Stimulated activated naive CD8-positive, alpha-beta T cell treated with anti-CD3 and anti-CD28 coated beads, Interleukin-15, Interleukin-2, amounts not matched to agents 100 ng/mL and 50 ng/mL, for 24 hours (primary cell): ENCODE measurements around the gene CISTR.
"Not testable (repeated sequence)": the region's sequence is repeated elsewhere in the genome, so short reads cannot be mapped to it uniquely, and the experiment has no call there.

Experiments
- H3K27ac Mint-ChIP-seq: one replicate; pipeline ENCODE4 v1.8.0; 2021; ENCODE audit warnings: mild to moderate bottlenecking, mixed read lengths
- H3K27me3 Mint-ChIP-seq: one replicate; pipeline ENCODE4 v1.8.0; 2021; ENCODE audit warnings: mixed read lengths
- H3K36me3 Mint-ChIP-seq: one replicate; pipeline ENCODE4 v1.8.0; 2021; ENCODE audit warnings: low read depth, mixed read lengths
- H3K4me1 Mint-ChIP-seq: one replicate; pipeline ENCODE4 v1.8.0; 2021; ENCODE audit warnings: low read depth, mixed read lengths
- H3K4me3 Mint-ChIP-seq: one replicate; pipeline ENCODE4 v1.8.0; 2021; ENCODE audit warnings: mild to moderate bottlenecking, mixed read lengths
- H3K9me3 Mint-ChIP-seq: one replicate; pipeline ENCODE4 v1.8.0; 2021; ENCODE audit warnings: mixed read lengths

The CISTR gene

DNA sequence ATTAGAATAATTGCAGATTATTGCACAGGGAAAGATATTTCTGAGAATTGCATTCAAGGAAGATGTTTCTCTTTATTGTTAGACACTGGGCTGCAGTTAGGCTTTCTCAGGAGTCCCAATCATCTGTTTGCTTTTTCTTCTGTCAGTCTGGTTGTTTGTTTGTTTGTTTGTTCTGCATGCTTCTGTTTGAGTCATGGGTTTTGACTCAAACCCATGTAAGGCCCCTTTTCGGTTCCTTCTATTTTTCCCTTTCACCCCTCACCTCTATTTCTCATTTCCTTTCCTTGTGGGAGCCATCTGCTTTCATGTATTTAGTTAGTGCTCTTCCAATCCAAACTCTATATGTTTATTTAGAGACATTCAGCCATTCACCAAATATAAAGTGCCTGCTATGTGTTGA, 25.1 kb upstream of the CISTR start:
- Mint-ChIP-seq H3K9me3 (no peaks in the 10 kb centered on the region), H3K4me3 (no peak overlapping the region), H3K27ac (no peak overlapping the region), H3K27me3 (peaks cover 42% of the 10 kb centered on the region), H3K36me3 (no peaks in the 10 kb centered on the region), H3K4me1 (no peaks in the 10 kb centered on the region)

DNA sequence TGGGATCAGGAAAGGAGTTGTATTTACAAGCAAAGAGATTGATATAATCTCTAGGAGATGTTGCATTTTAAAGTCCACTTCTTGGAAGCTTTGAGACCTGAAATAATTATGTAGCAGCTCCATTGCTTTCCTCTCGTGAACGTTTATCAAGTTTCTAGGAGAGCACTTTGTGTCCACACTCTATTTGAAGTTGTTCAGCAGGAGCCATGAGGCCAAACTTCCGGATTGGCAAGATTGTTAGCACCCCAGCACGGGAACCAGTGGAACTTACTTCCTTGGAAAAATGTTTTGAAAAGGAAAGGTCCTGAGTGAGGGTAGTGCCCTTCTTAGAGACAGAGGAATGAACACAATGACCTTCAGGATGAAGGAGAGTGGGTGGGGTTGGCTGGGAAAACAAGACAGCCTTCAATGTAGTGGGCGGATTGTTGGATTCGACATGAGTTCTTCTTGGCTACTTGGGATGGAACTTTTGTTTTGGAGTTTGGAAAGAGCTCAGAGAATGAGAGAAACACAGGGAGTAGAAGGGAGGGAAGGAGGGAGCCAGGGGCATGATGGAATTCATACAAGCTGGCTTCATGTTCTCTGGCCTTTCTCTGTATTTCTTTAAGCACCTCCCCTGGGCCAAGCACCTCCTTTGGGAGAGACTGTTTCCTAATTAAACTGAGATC, 23.8 kb upstream of the CISTR start:
- Mint-ChIP-seq H3K27ac (no peak overlapping the region), H3K4me3 (no peak overlapping the region), H3K27me3 (peaks cover 35% of the 10 kb centered on the region), H3K4me1 (no peaks in the 10 kb centered on the region), H3K36me3 (no peaks in the 10 kb centered on the region), H3K9me3 (no peaks in the 10 kb centered on the region)

DNA sequence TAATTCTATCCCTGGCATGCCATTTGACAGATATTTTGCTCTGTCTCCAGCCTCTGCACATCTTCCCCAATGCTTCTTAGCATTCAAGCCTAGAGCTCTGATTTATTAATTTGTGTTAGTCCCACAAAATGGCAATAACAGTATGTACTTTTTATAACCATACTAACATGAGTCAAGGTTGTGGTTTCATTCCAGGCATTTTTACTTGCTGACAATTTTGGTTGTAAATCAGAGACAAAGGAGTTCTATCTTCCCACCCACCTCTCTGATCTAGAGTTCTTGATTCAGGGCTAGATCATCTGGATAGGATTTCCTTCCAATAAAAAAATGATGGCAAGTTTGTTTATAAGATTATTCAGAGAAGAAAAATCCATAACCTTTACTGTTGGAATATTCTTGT, 18.5 kb upstream of the CISTR start:
- H3K27me3 Mint-ChIP-seq: peaks cover 56% of the 10 kb centered on the region
- no peak overlapping the region for H3K27ac Mint-ChIP-seq
- H3K9me3 Mint-ChIP-seq: no peaks in the 10 kb centered on the region
- H3K4me3 Mint-ChIP-seq: no peak overlapping the region
- no peaks in the 10 kb centered on the region for H3K4me1 Mint-ChIP-seq
- H3K36me3 Mint-ChIP-seq: no peaks in the 10 kb centered on the region

DNA sequence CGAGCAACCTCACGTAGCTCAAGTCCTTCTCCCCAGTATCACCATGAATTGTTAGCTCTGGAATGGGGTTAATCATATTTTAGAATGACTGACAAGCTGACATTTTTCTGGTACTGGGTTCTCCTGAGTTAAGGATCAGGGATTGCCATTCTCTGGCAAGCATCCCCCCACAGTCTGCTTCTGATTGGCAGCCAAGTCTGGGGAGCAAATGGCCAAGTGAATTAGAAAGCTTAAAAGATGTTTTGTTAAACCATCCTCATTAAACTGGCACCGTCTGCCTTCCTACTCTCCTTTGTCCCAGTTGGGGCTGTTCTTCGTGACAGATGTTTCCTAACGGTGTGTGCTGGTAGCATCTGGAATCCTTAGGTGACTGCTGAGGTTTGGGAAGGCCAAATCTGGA, 17.2 kb upstream of the CISTR start:
- Mint-ChIP-seq H3K9me3 (no peaks in the 10 kb centered on the region), H3K36me3 (no peaks in the 10 kb centered on the region), H3K4me3 (no peak overlapping the region)

DNA sequence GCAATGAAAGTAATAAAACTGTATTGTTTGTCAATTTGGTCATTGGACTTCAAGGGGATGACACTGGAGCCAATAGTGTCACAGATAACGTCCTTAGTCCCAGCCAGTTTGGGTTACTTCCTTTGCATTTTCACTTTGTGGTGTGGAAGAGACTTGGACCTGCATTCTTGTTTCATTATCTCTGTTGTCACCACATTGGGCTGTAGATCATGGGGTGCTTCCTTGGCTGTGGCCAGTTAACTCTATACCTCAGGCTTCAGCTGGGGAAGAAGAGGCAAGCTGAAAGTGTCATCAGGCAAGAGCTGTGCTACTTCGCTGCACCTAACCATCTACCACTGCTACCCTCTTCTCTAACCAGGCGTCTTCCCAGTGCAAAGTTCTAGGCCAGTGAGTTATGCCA, 15.1 kb upstream of the CISTR start:
- H3K36me3 Mint-ChIP-seq: no peaks in the 10 kb centered on the region
- H3K4me3 Mint-ChIP-seq: no peak overlapping the region
- no peaks in the 10 kb centered on the region for H3K4me1 Mint-ChIP-seq
- no peak overlapping the region for H3K27ac Mint-ChIP-seq
- H3K9me3 Mint-ChIP-seq: no peaks in the 10 kb centered on the region
- H3K27me3 Mint-ChIP-seq: peaks cover 67% of the 10 kb centered on the region

More for the DNA sequence above, 17.2 kb upstream of the CISTR start:
- H3K27ac Mint-ChIP-seq: no peak overlapping the region
- H3K27me3 Mint-ChIP-seq: peaks cover 63% of the 10 kb centered on the region
- no peaks in the 10 kb centered on the region for H3K4me1 Mint-ChIP-seq

DNA sequence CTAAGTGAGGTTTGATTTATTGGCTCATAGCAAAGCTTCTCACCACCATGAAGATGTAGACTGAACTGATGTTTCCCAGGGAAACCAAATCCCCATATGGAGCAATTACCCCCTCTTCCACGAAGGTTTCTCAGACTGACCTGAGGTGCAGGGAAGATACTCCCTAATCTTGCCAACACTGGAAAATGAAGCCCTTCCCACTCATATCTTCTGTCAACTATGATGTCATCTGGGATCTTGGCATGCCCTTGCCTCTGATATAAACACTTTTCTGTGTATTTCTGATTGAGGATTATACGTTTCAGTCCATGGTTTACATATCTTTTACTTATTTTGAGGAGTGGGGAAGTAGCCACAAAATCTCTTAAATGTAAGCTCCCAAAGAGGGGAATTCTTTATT, 14.1 kb upstream of the CISTR start:
- Mint-ChIP-seq H3K36me3 (no peaks in the 10 kb centered on the region), H3K9me3 (no peaks in the 10 kb centered on the region), H3K27ac (no peak overlapping the region), H3K27me3 (peaks cover 66% of the 10 kb centered on the region), H3K4me1 (no peaks in the 10 kb centered on the region), H3K4me3 (no peak overlapping the region)

DNA sequence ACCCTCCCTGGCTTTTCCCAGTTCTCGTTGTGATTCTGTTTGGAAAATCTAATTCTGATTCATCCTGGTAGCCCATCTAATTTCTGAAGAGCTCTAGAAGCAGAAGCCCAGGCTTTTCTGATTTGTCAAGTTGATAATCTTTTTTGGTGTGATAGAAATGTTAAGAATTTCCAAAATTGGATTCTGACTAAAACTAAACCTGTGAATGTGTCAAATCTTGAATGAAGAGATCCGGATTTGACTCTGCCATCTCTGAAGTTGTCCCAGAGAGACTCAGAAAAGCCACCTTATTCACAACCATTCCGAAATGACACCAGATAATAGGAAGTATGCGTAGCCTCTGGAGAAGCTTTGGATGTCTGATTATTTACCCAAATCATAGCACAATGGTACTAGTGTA, 12.8 kb upstream of the CISTR start:
- Mint-ChIP-seq H3K36me3 (no peaks in the 10 kb centered on the region), H3K27me3 (peaks cover 69% of the 10 kb centered on the region), H3K4me1 (no peaks in the 10 kb centered on the region), H3K4me3 (no peak overlapping the region), H3K9me3 (no peaks in the 10 kb centered on the region), H3K27ac (no peak overlapping the region)

DNA sequence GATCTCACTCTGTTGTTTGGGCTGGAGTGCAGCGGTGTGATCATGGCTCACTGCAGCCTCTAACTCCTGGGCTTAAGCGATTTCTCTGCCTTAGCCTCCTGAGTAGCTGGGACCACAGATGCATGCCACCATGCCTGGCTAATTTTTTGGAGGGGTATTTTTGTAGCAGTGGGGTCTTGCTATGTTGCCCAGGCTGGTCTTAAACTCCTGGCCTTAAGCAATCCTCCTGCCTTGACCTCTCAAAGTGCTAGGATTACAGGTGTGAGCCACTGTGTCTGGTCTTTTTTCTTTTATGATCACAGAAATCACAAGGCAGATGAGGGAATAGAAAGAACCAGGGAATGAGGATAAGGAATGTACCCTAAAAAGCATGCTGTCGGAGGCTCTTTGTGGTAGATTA, 11.0 kb upstream of the CISTR start:
- H3K27me3 Mint-ChIP-seq: peaks cover 78% of the 10 kb centered on the region
- H3K4me3 Mint-ChIP-seq, H3K9me3 Mint-ChIP-seq, H3K4me1 Mint-ChIP-seq, H3K27ac Mint-ChIP-seq, H3K36me3 Mint-ChIP-seq: not testable (repeated sequence)

DNA sequence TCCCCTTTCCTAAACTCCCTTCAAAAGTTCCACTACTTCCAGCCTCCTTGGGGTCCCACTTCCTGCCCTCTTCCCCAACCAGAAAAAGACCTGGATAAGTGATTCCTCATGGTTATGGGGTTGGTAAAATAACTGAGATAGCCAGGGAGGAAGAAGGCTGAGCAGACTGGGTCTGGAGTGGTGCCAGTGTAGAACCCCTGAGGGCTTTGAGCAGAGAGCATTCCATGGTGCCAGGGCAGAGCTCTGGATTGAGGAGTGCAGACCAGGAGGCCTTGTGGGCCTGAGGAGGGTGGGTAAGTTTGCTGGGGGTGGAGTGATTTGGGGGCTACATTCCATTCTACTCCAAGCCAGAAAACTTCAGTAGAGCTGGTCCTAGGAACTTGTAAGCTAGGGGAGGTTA, 9.5 kb upstream of the CISTR start:
- Mint-ChIP-seq H3K27me3 (peaks cover 65% of the 10 kb centered on the region), H3K36me3 (no peaks in the 10 kb centered on the region), H3K4me1 (peaks cover 9% of the 10 kb centered on the region), H3K27ac (no peak overlapping the region), H3K9me3 (no peaks in the 10 kb centered on the region), H3K4me3 (no peak overlapping the region)

DNA sequence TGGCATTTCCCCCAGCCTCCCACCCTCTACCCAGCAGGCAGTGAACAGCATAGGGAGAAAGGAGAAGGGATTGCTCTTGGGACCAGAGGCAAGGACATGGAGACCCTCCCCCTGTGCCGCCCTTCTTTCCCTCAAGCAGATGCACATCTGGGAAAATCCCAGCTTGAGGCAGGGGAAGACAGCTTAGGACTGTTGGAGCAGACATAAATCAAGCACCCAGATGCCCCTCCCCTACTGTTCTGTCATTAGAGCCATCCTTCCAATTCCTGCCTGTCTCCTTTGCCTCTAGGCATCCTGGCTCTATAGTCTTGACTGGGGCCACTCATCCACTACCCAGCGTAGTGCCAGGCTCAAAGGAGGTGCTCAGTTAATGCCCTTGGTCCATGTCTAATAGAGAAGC, 7.5 kb upstream of the CISTR start:
- H3K4me1 Mint-ChIP-seq: peaks cover 16% of the 10 kb centered on the region
- H3K27me3 Mint-ChIP-seq: peaks cover 47% of the 10 kb centered on the region
- no peak overlapping the region for H3K27ac Mint-ChIP-seq
- no peaks in the 10 kb centered on the region for H3K36me3 Mint-ChIP-seq
- H3K4me3 Mint-ChIP-seq: no peak overlapping the region
- H3K9me3 Mint-ChIP-seq: no peaks in the 10 kb centered on the region

DNA sequence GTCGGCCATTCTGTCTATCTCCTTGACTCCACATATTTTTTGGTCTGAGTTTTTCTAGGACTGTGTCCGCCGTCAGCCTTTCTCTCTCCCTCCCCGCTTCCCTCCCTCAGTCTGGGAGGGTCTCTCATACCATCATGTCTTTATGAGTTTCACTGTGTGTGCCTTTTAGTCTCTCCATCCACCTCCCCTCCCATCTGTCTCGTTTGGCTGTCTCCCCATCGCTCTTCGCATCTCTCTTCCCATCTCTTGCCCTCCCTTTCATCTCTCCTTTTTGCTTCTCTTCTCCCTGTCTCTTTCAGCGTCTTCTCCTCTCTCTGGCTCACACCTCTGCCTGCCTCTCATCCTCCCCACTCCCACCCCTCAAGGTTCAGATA, 6.9 kb upstream of the CISTR start:
- H3K27me3 Mint-ChIP-seq: peaks cover 45% of the 10 kb centered on the region
- H3K4me1 Mint-ChIP-seq: peaks cover 16% of the 10 kb centered on the region
- no peaks in the 10 kb centered on the region for H3K36me3 Mint-ChIP-seq
- H3K4me3 Mint-ChIP-seq: no peak overlapping the region
- no peak overlapping the region for H3K27ac Mint-ChIP-seq
- no peaks in the 10 kb centered on the region for H3K9me3 Mint-ChIP-seq

DNA sequence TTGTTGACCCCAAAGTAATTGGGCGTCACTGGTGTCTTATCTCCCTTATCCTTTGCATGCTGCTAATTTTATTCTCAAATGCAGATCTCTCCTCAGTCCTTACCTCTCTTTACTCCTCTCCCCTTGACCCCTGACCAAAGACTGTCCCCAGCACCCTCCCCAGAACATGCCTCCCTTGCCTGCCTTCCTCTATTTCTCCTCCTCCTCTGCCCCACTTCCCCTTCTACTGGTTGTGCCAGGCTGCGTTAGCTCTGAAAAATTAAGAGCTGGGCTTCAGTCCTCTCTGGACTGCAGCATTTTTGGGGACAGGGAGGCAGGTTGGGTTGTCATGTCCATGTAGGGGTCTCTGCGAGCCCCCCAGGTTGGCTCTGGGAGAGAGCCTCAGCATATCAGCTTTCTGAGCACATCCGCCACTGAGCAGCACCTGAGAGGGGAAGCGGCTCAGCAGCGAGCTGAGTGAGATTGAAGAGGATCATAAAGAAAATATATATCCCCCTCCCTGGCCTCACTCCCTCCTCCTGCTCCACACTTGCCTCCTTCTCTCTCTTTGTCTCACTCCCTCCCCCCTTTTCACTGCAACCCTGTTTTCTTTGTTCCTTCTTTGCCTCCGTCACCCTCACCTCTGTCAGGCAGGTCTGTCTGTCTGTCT, 6.4 kb upstream of the CISTR start:
- Mint-ChIP-seq H3K27ac (no peak overlapping the region), H3K36me3 (no peaks in the 10 kb centered on the region), H3K27me3 (peaks cover 40% of the 10 kb centered on the region), H3K4me3 (no peak overlapping the region), H3K4me1 (peaks cover 16% of the 10 kb centered on the region), H3K9me3 (no peaks in the 10 kb centered on the region)

DNA sequence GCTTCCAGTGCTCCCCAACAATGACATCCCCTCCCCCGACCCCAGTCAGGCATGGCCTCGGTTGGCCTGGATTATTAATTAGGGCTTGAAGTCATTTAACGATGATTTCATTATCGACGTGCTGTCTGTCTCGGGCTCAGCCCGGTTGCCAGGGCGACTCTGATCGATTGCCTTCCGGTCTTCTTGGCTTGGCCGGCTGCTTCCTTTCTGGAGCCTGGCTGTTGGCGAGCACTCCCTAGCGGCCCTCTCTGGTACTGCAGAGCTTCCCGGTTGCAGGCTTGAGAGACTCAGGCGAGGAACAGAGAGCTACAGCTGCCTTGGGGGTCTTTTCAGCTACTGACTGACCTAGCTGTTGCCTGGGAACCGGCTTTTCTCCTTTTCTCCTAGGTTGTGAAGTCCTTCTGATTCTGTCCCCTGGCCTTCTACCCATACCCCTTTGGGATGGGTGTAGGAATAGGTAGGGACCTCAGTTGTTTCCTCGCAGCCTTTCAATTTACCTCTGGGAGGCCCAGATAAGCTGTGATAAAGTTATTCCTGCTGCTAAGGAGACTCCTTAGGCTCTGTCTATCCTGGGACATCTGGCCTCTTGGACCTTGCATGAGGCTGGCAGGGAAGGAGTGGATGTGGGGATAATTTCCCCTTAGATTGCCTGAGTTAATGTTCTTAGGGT, 5.5 kb upstream of the CISTR start:
- Mint-ChIP-seq H3K4me3 (peak overlapping the region; percentile 38), H3K9me3 (no peaks in the 10 kb centered on the region), H3K36me3 (no peaks in the 10 kb centered on the region)

DNA sequence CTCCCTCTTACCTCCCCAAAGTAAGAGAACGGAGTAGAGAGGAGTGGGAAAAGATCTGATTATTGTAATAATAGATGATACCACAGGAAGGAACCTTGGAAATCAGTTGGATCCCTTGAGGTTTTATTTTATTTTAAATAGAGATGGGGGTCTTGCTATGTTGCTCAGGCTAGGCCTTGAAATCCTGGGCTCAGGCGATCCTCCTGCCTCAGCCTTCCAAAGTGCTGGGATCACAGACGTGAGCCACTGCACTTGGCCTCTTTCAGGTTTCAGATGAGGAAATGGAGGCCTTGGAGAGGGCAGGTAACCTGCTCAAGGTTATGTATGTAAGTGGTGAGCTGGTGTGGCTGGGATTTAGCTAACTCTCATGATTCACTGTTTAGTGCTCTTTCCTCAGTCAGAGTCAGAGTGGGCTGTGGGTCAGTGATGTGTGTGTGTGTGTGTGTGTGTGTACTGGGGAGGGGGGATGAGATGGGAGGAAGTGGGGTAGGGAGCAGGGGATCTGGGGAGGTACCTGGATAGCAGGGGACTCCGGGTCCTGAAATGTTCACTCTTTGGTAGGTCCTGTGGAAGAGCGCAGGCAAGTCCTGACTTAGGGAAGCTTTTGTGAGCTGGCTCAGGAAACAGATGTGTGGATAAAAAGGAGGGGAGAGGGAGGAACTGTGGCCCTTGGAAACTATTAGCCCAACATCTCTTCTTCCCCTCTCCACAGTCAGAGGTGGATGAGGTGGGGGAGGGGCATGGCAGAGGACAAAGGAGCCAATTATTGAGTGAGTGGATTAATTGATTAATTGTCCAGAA, 4.7 kb upstream of the CISTR start:
- H3K9me3 Mint-ChIP-seq: no peaks in the 10 kb centered on the region
- peak overlapping the region; percentile 38 for H3K4me3 Mint-ChIP-seq
- peaks cover 16% of the 10 kb centered on the region for H3K4me1 Mint-ChIP-seq
- no peak overlapping the region for H3K27ac Mint-ChIP-seq
- H3K27me3 Mint-ChIP-seq: peaks cover 32% of the 10 kb centered on the region
- H3K36me3 Mint-ChIP-seq: no peaks in the 10 kb centered on the region

More for the DNA sequence above, 5.5 kb upstream of the CISTR start:
- H3K27ac Mint-ChIP-seq: peak overlapping the region; percentile 51
- H3K27me3 Mint-ChIP-seq: peaks cover 33% of the 10 kb centered on the region
- peaks cover 16% of the 10 kb centered on the region for H3K4me1 Mint-ChIP-seq

DNA sequence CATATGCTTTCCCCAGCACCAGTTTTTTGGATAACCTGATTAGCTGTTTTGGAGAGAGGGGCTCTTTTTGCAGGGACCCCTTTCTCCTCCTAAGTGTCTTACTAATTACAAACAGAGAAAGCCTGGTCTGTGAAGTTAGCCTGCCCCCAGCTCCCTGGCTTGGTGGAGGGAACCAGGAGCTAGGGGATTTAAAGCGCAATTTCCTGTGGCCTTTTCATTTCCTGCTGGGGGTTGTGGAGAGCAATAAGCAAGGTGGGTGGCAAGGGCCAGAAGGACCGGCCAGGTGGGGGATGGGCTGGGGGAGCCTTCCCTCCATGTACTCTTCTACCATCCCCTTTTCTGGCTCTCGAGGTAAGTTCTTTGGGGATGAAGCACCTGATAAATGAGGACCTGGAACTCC, 4.1 kb upstream of the CISTR start:
- Mint-ChIP-seq H3K9me3 (no peaks in the 10 kb centered on the region), H3K27me3 (peaks cover 29% of the 10 kb centered on the region), H3K4me1 (peaks cover 16% of the 10 kb centered on the region), H3K36me3 (no peaks in the 10 kb centered on the region), H3K27ac (no peak overlapping the region), H3K4me3 (no peak overlapping the region)
